Measurements from ENCODE around the gene SPNS2. TPM values are rescaled to one million over a fixed set of nuclear protein-coding genes. Genes with fewer than 3 reads are reported as not detected.

SPNS2 gene
- total RNA-seq, 1 donor from 2014 or later = 73.0 TPM

DNA sequence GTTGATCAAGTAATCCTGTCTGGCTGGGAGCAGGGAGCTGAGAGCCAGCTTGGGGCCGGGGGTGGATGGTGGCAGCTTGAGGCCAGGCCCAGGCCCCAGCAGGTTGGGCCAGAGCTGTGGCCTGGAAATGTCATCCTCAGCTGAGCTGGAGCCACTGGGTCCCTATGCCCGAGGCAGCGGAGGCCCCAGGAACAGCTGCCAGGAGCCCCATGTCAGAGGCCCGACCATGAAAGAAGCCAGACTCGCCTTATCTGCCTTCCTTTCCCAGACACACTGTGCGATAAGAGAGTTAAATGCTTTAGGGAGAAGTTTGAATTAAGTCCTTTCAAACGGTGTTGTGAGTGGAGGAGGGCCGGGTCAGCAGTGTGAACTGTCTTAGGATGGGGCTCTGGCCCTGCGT is 89.1 kb downstream of the SPNS2 start:
- H3K9me3 Mint-ChIP-seq (ENCODE audit: unreplicated experiment) = peaks cover 8% of the 10 kb centered on the region
- H3K36me3 Mint-ChIP-seq (ENCODE audit: unreplicated experiment) = peaks cover 5% of the 10 kb centered on the region
- H3K27me3 Mint-ChIP-seq (ENCODE audit: unreplicated experiment) = peaks cover 19% of the 10 kb centered on the region
- H3K4me1 Mint-ChIP-seq (ENCODE audit: low read depth, unreplicated experiment) = peaks cover 21% of the 10 kb centered on the region
- TF ChIP-seq, protein P1, sequence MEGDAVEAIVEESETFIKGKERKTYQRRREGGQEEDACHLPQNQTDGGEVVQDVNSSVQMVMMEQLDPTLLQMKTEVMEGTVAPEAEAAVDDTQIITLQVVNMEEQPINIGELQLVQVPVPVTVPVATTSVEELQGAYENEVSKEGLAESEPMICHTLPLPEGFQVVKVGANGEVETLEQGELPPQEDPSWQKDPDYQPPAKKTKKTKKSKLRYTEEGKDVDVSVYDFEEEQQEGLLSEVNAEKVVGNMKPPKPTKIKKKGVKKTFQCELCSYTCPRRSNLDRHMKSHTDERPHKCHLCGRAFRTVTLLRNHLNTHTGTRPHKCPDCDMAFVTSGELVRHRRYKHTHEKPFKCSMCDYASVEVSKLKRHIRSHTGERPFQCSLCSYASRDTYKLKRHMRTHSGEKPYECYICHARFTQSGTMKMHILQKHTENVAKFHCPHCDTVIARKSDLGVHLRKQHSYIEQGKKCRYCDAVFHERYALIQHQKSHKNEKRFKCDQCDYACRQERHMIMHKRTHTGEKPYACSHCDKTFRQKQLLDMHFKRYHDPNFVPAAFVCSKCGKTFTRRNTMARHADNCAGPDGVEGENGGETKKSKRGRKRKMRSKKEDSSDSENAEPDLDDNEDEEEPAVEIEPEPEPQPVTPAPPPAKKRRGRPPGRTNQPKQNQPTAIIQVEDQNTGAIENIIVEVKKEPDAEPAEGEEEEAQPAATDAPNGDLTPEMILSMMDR (IDR thresholded peaks at IDR 0.05; ENCODE audit: partially characterized antibody, unreplicated experiment) = no peak
- no peak overlapping the region for H3K27ac Mint-ChIP-seq (ENCODE audit: unreplicated experiment)
- no peak overlapping the region for H3K4me3 Mint-ChIP-seq (ENCODE audit: unreplicated experiment)
- DNase-seq = no peak

DNA sequence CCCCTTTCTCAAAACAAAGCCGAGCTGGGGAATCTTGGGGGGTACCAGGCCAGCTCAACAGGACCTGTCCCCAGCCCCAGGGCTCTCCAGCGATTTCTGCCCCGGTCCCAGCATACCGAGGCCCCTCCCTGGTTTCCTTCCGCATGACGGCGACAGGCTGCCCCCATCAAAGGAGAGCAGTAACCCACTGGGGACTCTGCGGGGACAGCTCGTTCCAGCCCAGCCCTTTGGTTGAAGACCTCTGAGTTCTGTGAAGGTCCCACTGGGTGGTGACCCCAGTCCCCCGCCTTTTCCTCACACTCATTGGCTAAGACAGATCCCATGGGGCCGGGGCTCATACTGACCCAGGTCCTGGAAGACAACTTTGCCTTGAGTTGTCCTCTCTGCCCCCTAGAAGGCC is 89.7 kb downstream of the SPNS2 start:
- no peak for DNase-seq
- H3K27ac Mint-ChIP-seq (ENCODE audit: unreplicated experiment) = no peak overlapping the region
- no peak overlapping the region for H3K4me3 Mint-ChIP-seq (ENCODE audit: unreplicated experiment)
- H3K36me3 Mint-ChIP-seq (ENCODE audit: unreplicated experiment) = peaks cover 5% of the 10 kb centered on the region
- H3K9me3 Mint-ChIP-seq (ENCODE audit: unreplicated experiment) = peaks cover 4% of the 10 kb centered on the region
- H3K27me3 Mint-ChIP-seq (ENCODE audit: unreplicated experiment) = peaks cover 16% of the 10 kb centered on the region
- peaks cover 15% of the 10 kb centered on the region for H3K4me1 Mint-ChIP-seq (ENCODE audit: low read depth, unreplicated experiment)
- TF ChIP-seq, protein P1 (IDR thresholded peaks at IDR 0.05; ENCODE audit: partially characterized antibody, unreplicated experiment) = no peak

Other genes with a start within 250 kb of the SPNS2 start
- gene ANKFY1, start 234.9 kb upstream of the SPNS2 start, total RNA-seq (ENCODE audit: unreplicated experiment) = 80.5 TPM
- gene UBE2G1, start 132.2 kb upstream of the SPNS2 start, total RNA-seq (ENCODE audit: unreplicated experiment) = 120 TPM
- not detected for gene SPNS3, start 64.9 kb upstream of the SPNS2 start, total RNA-seq (ENCODE audit: unreplicated experiment)
- 44.8 TPM for gene MYBBP1A, start 56.5 kb downstream of the SPNS2 start, total RNA-seq (ENCODE audit: unreplicated experiment)
- not detected for gene GGT6, start 61.7 kb downstream of the SPNS2 start, total RNA-seq (ENCODE audit: unreplicated experiment)
- 22.0 TPM for gene SMTNL2, start 85.6 kb downstream of the SPNS2 start, total RNA-seq (ENCODE audit: unreplicated experiment)
- gene ALOX15, start 142.8 kb downstream of the SPNS2 start, total RNA-seq (ENCODE audit: unreplicated experiment) = not detected
- gene PELP1, start 205.3 kb downstream of the SPNS2 start, total RNA-seq (ENCODE audit: unreplicated experiment) = 63.7 TPM
- gene ARRB2, start 211.8 kb downstream of the SPNS2 start, total RNA-seq (ENCODE audit: unreplicated experiment) = 106 TPM
- 12.5 TPM for gene MED11, start 232.5 kb downstream of the SPNS2 start, total RNA-seq (ENCODE audit: unreplicated experiment)
- not detected for gene ZMYND15, start 241.0 kb downstream of the SPNS2 start, total RNA-seq (ENCODE audit: unreplicated experiment)
- not detected for gene CXCL16, start 241.0 kb downstream of the SPNS2 start, total RNA-seq (ENCODE audit: unreplicated experiment)

Measured in glutamatergic neuron (in vitro differentiated cells).